NT2/D1 (cell line): Measurements from ENCODE around the gene PYHIN1.
"Not testable (repeated sequence)": the region's sequence is repeated elsewhere in the genome, so short reads cannot be mapped to it uniquely, and the experiment has no call there.

Source experiments
- SUZ12 ChIP-seq: IDR thresholded peaks from 2 replicates; pipeline ENCODE4 v1.6.1; 2011; ENCODE audit not compliant: insufficient read length, insufficient read depth; ENCODE audit errors: extremely low read depth
- YY1 ChIP-seq: IDR thresholded peaks from 2 replicates; pipeline ENCODE4 v1.6.1; 2011; ENCODE audit not compliant: insufficient read length, insufficient read depth
- ZNF274 ChIP-seq: IDR thresholded peaks from 2 replicates; pipeline ENCODE4 v1.6.1; 2011; ENCODE audit warnings: mild to moderate bottlenecking, low read depth, low read length

DNA sequence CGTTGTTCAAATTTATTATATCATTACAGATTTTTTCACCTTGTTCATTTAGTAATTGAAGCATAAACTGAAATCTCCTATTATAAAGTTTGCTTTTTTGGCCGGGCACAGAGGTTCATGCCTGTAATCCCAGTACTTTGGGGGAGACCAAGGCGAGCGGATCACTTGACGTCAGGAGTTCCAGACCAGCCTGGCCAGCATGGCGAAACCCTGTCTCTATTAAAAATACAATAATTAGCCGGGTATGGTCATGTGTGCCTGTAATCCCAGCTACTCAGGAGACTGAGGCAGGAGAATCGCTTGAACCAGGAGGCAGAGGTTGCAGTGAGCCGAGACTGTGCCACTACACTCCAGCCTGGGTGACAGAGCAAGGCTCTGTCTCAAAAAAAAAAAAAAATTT lies 79.6 kb downstream of the PYHIN1 start:
- not testable (repeated sequence) for TF ChIP-seq ZNF274, YY1, SUZ12
